Heart left ventricle (tissue), 13 donors: Measurements from ENCODE around the gene PRPS2.

Experiments used
- CTCF ChIP-seq, 12 donors: fragments of 200-600 bp; sonication (generic) in 4 of 12; IDR thresholded peaks; one replicate each; pipeline versions ENCODE4 v1.5.0 to v1.8.0; 2018 to 2022; ENCODE audit warnings: antibody characterized with exemption in 12 of 12, mild to moderate bottlenecking in 5 of 12
- POLR2A ChIP-seq, 2 donors: fragments of 450-650 bp; IDR thresholded peaks; one replicate each; pipeline ENCODE4 v1.6.1; 2017; ENCODE audit warnings: antibody characterized with exemption in 2 of 2, mild to moderate bottlenecking in 2 of 2, moderate library complexity in 2 of 2
- donor health status: ischemic (EF 13 %, LVEDD 7.1; RV severe dilation, severe dysfunction).
- donor health status: DM: no; HTN: yes; CAD: no.
- donor health status: DM: no; HTN: no; CAD: no.
- donor health status: ischemic (EF 25% LVEDD 6.9; RV normal size, moderate dysfunction).
- donor health status: ischemic (EF 25% LVEDD 5.7; RV mildly dilated, moderate dysfunction).
- donor health status: ischemic (EF 35%, LVEDD 5.7; RV mildly dilated, moderate dysfunction).
- donor health status: nonischemic (EF 11% LVEDD 7.7; RV severe dilation, severe dysfunction).
- donor health status: DM: yes; HTN: yes; CAD: no.
- donor health status: PGD.
- donor health status: ischemic (EF 29% LVEDD 5.4; RV normal size, mild dysfunction).
- donor health status: nonischemic (EF 23%, LVEDD 6.1; RV moderate dilation, normal function).

- TF ChIP-seq CTCF (IDR thresholded peaks at IDR 0.05): no peak
- TF ChIP-seq POLR2A (IDR thresholded peaks at IDR 0.05): no peak
These were observed 13.5 kb upstream of the PRPS2 start for GRCh38 chrX:12777670-12778069.
